Lower lobe of right lung (tissue), 2 donors: Measurements from ENCODE around the gene POLDIP2. TPM values are rescaled to one million over a fixed set of nuclear protein-coding genes. Genes with fewer than 3 reads are reported as not detected.

ENCODE experiments used
- ATAC-seq, 2 donors: fragments of 200-7000 bp; cut with Tn5 transposase; one replicate each; pipeline ENCODE4 v1.9.1; 2020 to 2022; ENCODE audit warnings: mild to moderate bottlenecking in 2 of 2, moderate library complexity in 2 of 2
- DNase-seq: peaks from one replicate; pipeline ENCODE4 v3.0.0-alpha.2; 2020
- H3K27ac ChIP-seq: fragments of 200-600 bp; one replicate; pipeline ENCODE4 v1.8.0; 2022
- H3K27me3 ChIP-seq: fragments of 200-600 bp; one replicate; pipeline ENCODE4 v1.8.0; 2022; ENCODE audit warnings: low read depth
- H3K36me3 ChIP-seq: fragments of 200-600 bp; one replicate; pipeline ENCODE4 v1.8.0; 2022; ENCODE audit warnings: mild to moderate bottlenecking
- H3K4me1 ChIP-seq: fragments of 200-600 bp; one replicate; pipeline ENCODE4 v1.8.0; 2022
- H3K4me3 ChIP-seq: fragments of 200-600 bp; one replicate; pipeline ENCODE4 v1.8.0; 2022; ENCODE audit warnings: mild to moderate bottlenecking
- H3K9me3 ChIP-seq: fragments of 200-600 bp; one replicate; pipeline ENCODE4 v1.8.0; 2022
- CTCF ChIP-seq: fragments of 200-600 bp; IDR thresholded peaks from one replicate; pipeline ENCODE4 v1.8.0; 2022; ENCODE audit warnings: antibody characterized with exemption, mild to moderate bottlenecking
- intact Hi-C: fragments of 100-400 bp; cut with DNase I; formaldehyde crosslinking; loops from one replicate; pipeline ENCODE4 v1.11.0; 2022
- total RNA-seq: library from RNA; stranded (reverse); fragmentation: NEBNext Ultra II Directional; extraction: Animal tissue kit (Norgen Biotek cat#: 25700); gene quantifications from one replicate; pipeline ENCODE4 v1.2.1, GENCODE V29; 2021
- donor health status: DM: no; HTN: yes; CAD: no; lungs with severe emphysema.

POLDIP2 gene
- total RNA-seq, 1 donor from 2014 or later = 54.7 TPM

DNA sequence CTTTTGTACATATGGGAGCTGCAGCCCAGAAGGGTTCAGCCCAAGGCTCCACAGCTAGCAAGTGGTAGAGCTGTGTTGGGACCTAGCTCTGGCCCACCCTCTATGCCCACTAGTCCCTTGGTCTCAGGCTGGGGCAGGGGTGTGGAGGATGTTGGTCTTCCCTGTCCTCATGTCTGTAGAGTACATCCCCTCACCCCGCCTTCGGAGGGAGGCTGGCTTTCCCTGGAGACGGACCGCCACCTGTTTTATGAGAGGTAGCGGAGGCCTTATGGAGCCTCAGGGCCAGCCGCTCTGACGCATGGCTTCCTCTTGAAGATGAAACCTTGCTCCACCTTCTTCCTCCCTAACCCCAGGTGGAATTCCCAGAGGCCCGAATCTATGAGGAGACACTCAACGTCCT lies 13.3 kb downstream of the POLDIP2 start:
- no peaks in the 10 kb centered on the region for H3K27me3 ChIP-seq
- H3K36me3 ChIP-seq = peaks cover 97% of the 10 kb centered on the region
- H3K9me3 ChIP-seq = no peaks in the 10 kb centered on the region
- no peak overlapping the region for H3K4me3 ChIP-seq
- ATAC-seq (no peak), DNase-seq (no peak)
- TF ChIP-seq CTCF = no peak
- no peak overlapping the region for H3K27ac ChIP-seq
- peaks cover 31% of the 10 kb centered on the region for H3K4me1 ChIP-seq
- intact Hi-C loops = no loop called here

DNA sequence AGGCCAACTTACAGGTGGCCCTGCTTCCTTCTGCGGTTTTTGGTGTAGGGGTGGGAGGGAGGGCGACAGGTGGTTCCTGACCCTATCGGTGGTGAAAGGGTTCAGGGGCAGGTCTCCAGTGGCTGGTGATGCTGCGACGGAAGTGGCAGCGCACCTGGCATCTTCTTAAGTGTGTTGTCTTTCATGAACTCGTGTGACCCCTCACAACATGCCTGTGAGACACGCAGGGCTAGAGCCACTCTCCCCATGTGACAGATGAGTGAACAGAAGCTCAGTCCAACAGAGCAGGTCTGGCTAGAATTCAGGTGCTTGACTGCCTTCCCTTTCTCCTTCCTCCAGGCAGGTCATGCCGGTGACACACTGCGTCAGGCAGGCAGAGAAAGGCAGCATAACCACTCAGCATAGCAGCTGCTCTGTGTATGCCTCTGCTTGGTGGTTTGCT lies 13.8 kb downstream of the POLDIP2 start:
- H3K36me3 ChIP-seq = peaks cover 92% of the 10 kb centered on the region
- TF ChIP-seq CTCF = no peak
- no peaks in the 10 kb centered on the region for H3K9me3 ChIP-seq
- no peak for ATAC-seq
- H3K4me1 ChIP-seq = peaks cover 36% of the 10 kb centered on the region
- H3K27me3 ChIP-seq = no peaks in the 10 kb centered on the region
- no peak for DNase-seq
- intact Hi-C loops = no loop called here
- no peak overlapping the region for H3K4me3 ChIP-seq
- no peak overlapping the region for H3K27ac ChIP-seq

GRCh38 chr17:28342313-28342712 lies 15.0 kb downstream of the POLDIP2 start:
- no peak for DNase-seq
- TF ChIP-seq CTCF = no peak

GRCh38 chr17:28341516-28341915 lies 15.8 kb downstream of the POLDIP2 start:
- H3K4me1 ChIP-seq = peaks cover 45% of the 10 kb centered on the region
- intact Hi-C loops = no loop called here
- DNase-seq (no peak), ATAC-seq (no peak)
- no peak overlapping the region for H3K4me3 ChIP-seq
- H3K9me3 ChIP-seq = no peaks in the 10 kb centered on the region
- H3K27me3 ChIP-seq = no peaks in the 10 kb centered on the region
- TF ChIP-seq CTCF = no peak
- no peak overlapping the region for H3K27ac ChIP-seq
- peaks cover 73% of the 10 kb centered on the region for H3K36me3 ChIP-seq

More at GRCh38 chr17:28342313-28342712, 15.0 kb downstream of the POLDIP2 start:
- Histone ChIP-seq H3K27me3 (no peaks in the 10 kb centered on the region), H3K36me3 (peaks cover 80% of the 10 kb centered on the region), H3K4me3 (no peak overlapping the region), H3K4me1 (peaks cover 45% of the 10 kb centered on the region), H3K9me3 (no peaks in the 10 kb centered on the region), H3K27ac (no peak overlapping the region)
- ATAC-seq = no peak
- intact Hi-C loops = no loop called here

DNA sequence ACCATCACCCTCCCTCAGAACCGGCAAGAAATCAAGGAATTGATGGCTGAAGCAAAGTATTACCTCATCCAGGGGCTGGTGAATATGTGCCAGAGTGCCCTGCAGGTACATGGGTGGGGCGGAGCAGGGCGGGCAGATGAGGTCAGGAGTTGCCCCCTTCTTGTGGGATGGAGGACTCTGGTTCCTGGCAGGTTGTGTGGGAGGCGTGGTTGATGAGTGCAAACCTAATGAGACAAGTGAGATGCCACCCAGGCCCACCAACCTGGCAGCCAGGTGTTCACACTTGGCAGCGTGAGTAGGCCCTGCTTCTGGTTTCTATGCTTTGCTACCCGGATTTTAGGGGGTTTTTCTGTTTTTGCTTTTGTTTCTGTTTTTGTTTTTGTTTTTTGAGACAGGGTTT lies 17.0 kb downstream of the POLDIP2 start:
- ATAC-seq (no peak), DNase-seq (no peak)

More for the DNA sequence above, 17.0 kb downstream of the POLDIP2 start:
- no peaks in the 10 kb centered on the region for H3K9me3 ChIP-seq
- intact Hi-C loops = no loop called here
- no peak overlapping the region for H3K4me3 ChIP-seq
- TF ChIP-seq CTCF = no peak
- H3K27me3 ChIP-seq = no peaks in the 10 kb centered on the region
- peaks cover 39% of the 10 kb centered on the region for H3K4me1 ChIP-seq
- peaks cover 61% of the 10 kb centered on the region for H3K36me3 ChIP-seq
- H3K27ac ChIP-seq = no peak overlapping the region
